PC-3 (cell line): ENCODE data around the gene SARDH. TPM values are rescaled to one million over a fixed set of nuclear protein-coding genes. Genes with fewer than 3 reads are reported as not detected.

ENCODE experiments used
- ATAC-seq: fragments of 200-7000 bp; cut with Tn5 transposase; 2 replicates; pipeline ENCODE4 v1.9.1; 2020; ENCODE audit warnings: mild to moderate bottlenecking, moderate library complexity
- BruUV-seq: library from RNA; stranded (reverse); fragments of 400-500 nt; replicated peaks from 2 replicates; lab custom pipeline; 2021; lab: Mats Ljungman, UMichigan
- CTCF ChIA-PET: fragments of 300-600 bp; sonication (Branson Sonifier 250); formaldehyde crosslinking; loops from one replicate; lab custom pipeline; 2022; ENCODE audit warnings: antibody characterized with exemption; lab: Charles Lee
- POLR2A ChIA-PET: fragments of 300-600 bp; sonication (Branson Sonifier 250); formaldehyde crosslinking; loops from one replicate; lab custom pipeline; 2022; ENCODE audit warnings: antibody characterized with exemption; ENCODE audit not compliant: unreplicated experiment; lab: Charles Lee
- DNase-seq: peaks from one replicate; pipeline ENCODE4 v3.0.0-alpha.2; 2015
- H2AFZ ChIP-seq: fragments of 300-600 bp; sonication (generic); 2 replicates; pipeline ENCODE4 v1.6.0; 2016; ENCODE audit warnings: antibody characterized with exemption, low read length
- H3F3A ChIP-seq: fragments of 300-600 bp; sonication (generic); one replicate; pipeline ENCODE4 v1.6.0; 2017; ENCODE audit warnings: antibody characterized with exemption, low read length, control low read depth, mild to moderate bottlenecking; ENCODE audit not compliant: unreplicated experiment
- H3K27ac ChIP-seq: fragments of 300-600 bp; sonication (generic); 2 replicates; pipeline ENCODE4 v1.5.1; 2016; ENCODE audit warnings: mild to moderate bottlenecking, low read length
- H3K27me3 ChIP-seq: fragments of 300-600 bp; sonication (generic); 2 replicates; pipeline ENCODE4 v1.6.1; 2016; ENCODE audit warnings: low read length, mixed read lengths
- H3K36me3 ChIP-seq: fragments of 300-600 bp; sonication (generic); 2 replicates; pipeline ENCODE4 v1.6.1; 2016; ENCODE audit warnings: low read depth, mixed run types, low read length, mixed read lengths
- H3K4me1 ChIP-seq: fragments of 300-600 bp; sonication (generic); 2 replicates; pipeline ENCODE4 v1.5.1; 2016; ENCODE audit warnings: low read length; ENCODE audit not compliant: insufficient read depth
- H3K4me2 ChIP-seq: fragments of 300-600 bp; sonication (generic); 2 replicates; pipeline ENCODE4 v1.6.0; 2016; ENCODE audit warnings: low read length
- H3K4me3 ChIP-seq: fragments of 300-600 bp; sonication (generic); 2 replicates; pipeline ENCODE4 v1.5.1; 2016; ENCODE audit warnings: mild to moderate bottlenecking, low read length, mixed read lengths
- H3K79me2 ChIP-seq: fragments of 300-600 bp; sonication (generic); 2 replicates; pipeline ENCODE4 v1.6.1; 2017; ENCODE audit warnings: low read length, mixed read lengths
- H3K9ac ChIP-seq: fragments of 300-600 bp; sonication (generic); 2 replicates; pipeline ENCODE4 v1.6.0; 2016; ENCODE audit warnings: mild to moderate bottlenecking, low read length
- H3K9me2 ChIP-seq: fragments of 300-600 bp; sonication (generic); replicated peaks from 2 replicates; pipeline ENCODE4 v1.6.1; 2016; ENCODE audit warnings: mixed run types, low read length, mixed read lengths
- H3K9me3 ChIP-seq: fragments of 300-600 bp; sonication (generic); 2 replicates; pipeline ENCODE4 v1.6.1; 2016; ENCODE audit warnings: low read length, mixed read lengths
- H4K20me1 ChIP-seq: fragments of 300-600 bp; sonication (generic); 2 replicates; pipeline ENCODE4 v1.6.1; 2016; ENCODE audit warnings: low read length, mixed read lengths
- CTCF ChIP-seq: fragments of 300-600 bp; sonication (generic); conservative IDR thresholded peaks from 2 replicates; pipeline ENCODE4 v1.5.1; 2017; ENCODE audit warnings: antibody characterized with exemption, low read depth, mild to moderate bottlenecking, low read length
- EZH2 ChIP-seq: fragments of 300-600 bp; sonication (generic); IDR thresholded peaks from one replicate; pipeline ENCODE4 v1.6.1; 2017; ENCODE audit warnings: antibody characterized with exemption, mild to moderate bottlenecking, low read length; ENCODE audit not compliant: unreplicated experiment
- EZH2phosphoT487 ChIP-seq: fragments of 300-600 bp; sonication (generic); IDR thresholded peaks from 2 replicates; pipeline ENCODE4 v1.6.1; 2018; ENCODE audit warnings: mild to moderate bottlenecking, antibody characterized with exemption, low read length, borderline replicate concordance
- intact Hi-C: fragments of 100-400 bp; cut with micrococcal nuclease; formaldehyde crosslinking; loops from 2 replicates; pipeline ENCODE4 v1.9.0; 2023
- total RNA-seq: library from RNA; depleted of rRNA; stranded (reverse); fragments of >200 nt; gene quantifications from 2 replicates; pipeline ENCODE4 v1.2.3, GENCODE V29; 2014

The SARDH gene
- total RNA-seq, 1 experiment from 2014 or later: 3.4 TPM

GRCh38 chr9:133762488-133763271, 24.5 kb upstream of the SARDH start:
- TF ChIP-seq EZH2 (no peak), EZH2phosphoT487 (no peak), CTCF (no peak)
- no peaks in the 10 kb centered on the region for H3K9me2 ChIP-seq
- peaks cover 10% of the 10 kb centered on the region for H3K36me3 ChIP-seq
- no peak overlapping the region for H2AFZ ChIP-seq
- POLR2A ChIA-PET: no interaction called here
- no peak for ATAC-seq
- BruUV-seq: no TSS peak
- H4K20me1 ChIP-seq: no peaks in the 10 kb centered on the region
- DNase-seq: no peak
- intact Hi-C loops: no loop called here
- no peak overlapping the region for H3K4me3 ChIP-seq
- no peak overlapping the region for H3K9ac ChIP-seq
- no peak overlapping the region for H3K27ac ChIP-seq
- H3K27me3 ChIP-seq: no peaks in the 10 kb centered on the region
- H3K4me1 ChIP-seq: no peaks in the 10 kb centered on the region
- no peaks in the 10 kb centered on the region for H3K9me3 ChIP-seq
- H3K4me2 ChIP-seq: no peak overlapping the region
- no peaks in the 10 kb centered on the region for H3F3A ChIP-seq
- CTCF ChIA-PET: no interaction called here
- H3K79me2 ChIP-seq: no peaks in the 10 kb centered on the region

- CTCF ChIA-PET: no interaction called here
- Histone ChIP-seq H3K9me2 (no peaks in the 10 kb centered on the region), H3K36me3 (peaks cover under 1% of the 10 kb centered on the region; the same call in 1 of the 2 replicates), H3K27me3 (no peaks in the 10 kb centered on the region), H3F3A (no peaks in the 10 kb centered on the region), H3K79me2 (no peaks in the 10 kb centered on the region), H3K4me3 (no peak overlapping the region), H3K9me3 (no peaks in the 10 kb centered on the region), H3K9ac (no peak overlapping the region), H3K4me1 (no peaks in the 10 kb centered on the region), H4K20me1 (no peaks in the 10 kb centered on the region), H2AFZ (no peak overlapping the region), H3K4me2 (no peak overlapping the region), H3K27ac (no peak overlapping the region)
- no TSS peak for BruUV-seq
- DNase-seq (no peak), ATAC-seq (no peak)
- TF ChIP-seq EZH2phosphoT487 (no peak), CTCF (no peak), EZH2 (no peak)
- POLR2A ChIA-PET: no interaction called here
- intact Hi-C loops: no loop called here
These were observed 23.6 kb upstream of the SARDH start for GRCh38 chr9:133761641-133762248.
